ENCODE measurements around the gene GATA5.

GRCh38 chr20:62430311-62430853 lies 45.4 kb downstream of the GATA5 start:
- TF ChIP-seq FOXM1 (IDR thresholded peaks at IDR 0.05; ENCODE audit: borderline replicate concordance) (no peak), PKNOX1 (IDR thresholded peaks at IDR 0.05) (no peak), LEF1 (IDR thresholded peaks at IDR 0.05; ENCODE audit: borderline replicate concordance) (no peak), ARNT (IDR thresholded peaks at IDR 0.05) (no peak), FOXK2 (IDR thresholded peaks at IDR 0.05) (no peak), FOXA1 (IDR thresholded peaks at IDR 0.05) (no peak), TARDBP (IDR thresholded peaks at IDR 0.05) (no peak), ZNF384 (IDR thresholded peaks at IDR 0.05) (no peak), SUZ12 (IDR thresholded peaks at IDR 0.05) (no peak), BHLHE40 (IDR thresholded peaks at IDR 0.05; ENCODE audit: borderline replicate concordance) (no peak), HDGF (IDR thresholded peaks at IDR 0.05; ENCODE audit: borderline replicate concordance) (no peak), NFRKB (IDR thresholded peaks at IDR 0.05) (no peak), CTBP1 (IDR thresholded peaks at IDR 0.05; ENCODE audit: borderline replicate concordance) (no peak), SP1 (IDR thresholded peaks at IDR 0.05) (no peak)

Measured in HEK293T (cell line).